ENCODE results near the gene PKHD1.
A peak's percentile ranks its signal among the peaks of the same experiment; 100 is the strongest.

Gene PKHD1

GRCh38 chr6:51775942-51776860 is 311.2 kb downstream of the PKHD1 start:
- TF ChIP-seq, protein P1, sequence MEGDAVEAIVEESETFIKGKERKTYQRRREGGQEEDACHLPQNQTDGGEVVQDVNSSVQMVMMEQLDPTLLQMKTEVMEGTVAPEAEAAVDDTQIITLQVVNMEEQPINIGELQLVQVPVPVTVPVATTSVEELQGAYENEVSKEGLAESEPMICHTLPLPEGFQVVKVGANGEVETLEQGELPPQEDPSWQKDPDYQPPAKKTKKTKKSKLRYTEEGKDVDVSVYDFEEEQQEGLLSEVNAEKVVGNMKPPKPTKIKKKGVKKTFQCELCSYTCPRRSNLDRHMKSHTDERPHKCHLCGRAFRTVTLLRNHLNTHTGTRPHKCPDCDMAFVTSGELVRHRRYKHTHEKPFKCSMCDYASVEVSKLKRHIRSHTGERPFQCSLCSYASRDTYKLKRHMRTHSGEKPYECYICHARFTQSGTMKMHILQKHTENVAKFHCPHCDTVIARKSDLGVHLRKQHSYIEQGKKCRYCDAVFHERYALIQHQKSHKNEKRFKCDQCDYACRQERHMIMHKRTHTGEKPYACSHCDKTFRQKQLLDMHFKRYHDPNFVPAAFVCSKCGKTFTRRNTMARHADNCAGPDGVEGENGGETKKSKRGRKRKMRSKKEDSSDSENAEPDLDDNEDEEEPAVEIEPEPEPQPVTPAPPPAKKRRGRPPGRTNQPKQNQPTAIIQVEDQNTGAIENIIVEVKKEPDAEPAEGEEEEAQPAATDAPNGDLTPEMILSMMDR (IDR thresholded peaks at IDR 0.05), result no peak

DNA sequence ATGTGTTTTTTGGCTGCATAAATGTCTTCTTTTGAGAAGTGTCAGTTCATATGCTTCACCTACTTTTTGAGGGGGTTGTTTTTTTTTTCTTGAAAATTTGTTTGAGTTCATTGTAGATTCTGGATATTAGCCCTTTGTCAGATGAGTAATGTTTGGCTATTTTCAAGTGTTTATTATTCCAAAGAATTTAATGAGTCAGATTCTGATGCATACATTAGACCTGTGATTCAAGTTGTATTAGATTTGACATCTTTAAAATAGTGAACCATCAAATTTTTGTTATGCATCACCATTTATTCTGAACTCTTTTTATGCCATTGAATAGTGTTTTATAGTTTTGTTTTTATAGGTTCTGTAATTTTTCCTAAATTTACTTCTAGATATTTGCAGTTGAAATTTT is 319.3 kb downstream of the PKHD1 start:
- TF ChIP-seq, protein P1 (IDR thresholded peaks at IDR 0.05), result no peak

DNA sequence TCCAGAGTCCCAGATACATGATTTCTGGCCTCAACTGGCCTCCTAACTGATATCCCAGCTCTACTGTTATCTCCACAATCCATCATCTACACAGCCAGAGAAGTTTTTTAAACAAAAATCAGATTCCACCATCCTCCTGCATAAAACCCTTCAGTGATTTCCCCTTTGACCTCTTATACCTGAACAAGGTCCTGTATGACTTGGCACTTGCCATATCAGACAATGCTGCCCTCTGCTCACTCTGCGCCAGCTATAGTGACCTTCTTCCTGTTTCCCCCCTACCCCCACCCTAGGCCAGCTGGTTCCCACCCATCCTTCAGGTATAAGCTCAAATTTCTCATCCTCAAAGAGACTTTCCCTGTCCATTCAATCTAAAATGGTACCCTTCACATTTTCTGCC is 322.2 kb downstream of the PKHD1 start:
- TF ChIP-seq, protein P1 (IDR thresholded peaks at IDR 0.05), result no peak

- TF ChIP-seq, protein P1 (IDR thresholded peaks at IDR 0.05), result peak; percentile 51
Observed at GRCh38 chr6:51753635-51754034, 333.8 kb downstream of the PKHD1 start.

- TF ChIP-seq, protein P1 (IDR thresholded peaks at IDR 0.05), result no peak
Observed at GRCh38 chr6:51743999-51744398, 343.4 kb downstream of the PKHD1 start.

DNA sequence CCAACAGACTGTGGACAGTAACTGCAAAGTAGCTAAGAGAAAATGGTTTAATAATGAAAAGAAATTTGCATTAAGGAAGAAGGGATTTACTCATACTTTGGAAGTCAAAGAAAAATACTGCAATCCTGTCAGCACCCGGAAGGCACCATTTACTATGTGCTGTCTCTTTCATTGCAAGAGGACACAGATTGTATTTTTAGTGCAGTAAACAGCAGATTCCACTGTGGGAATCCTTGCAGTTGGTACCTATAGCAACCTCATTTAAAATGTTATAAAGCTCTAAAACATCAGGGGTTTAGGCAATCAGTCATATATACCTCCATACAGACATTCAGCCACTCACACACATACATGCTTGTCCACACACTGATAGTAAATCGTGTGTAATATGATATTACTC is 346.8 kb downstream of the PKHD1 start:
- TF ChIP-seq, protein P1 (IDR thresholded peaks at IDR 0.05), result no peak

GRCh38 chr6:51738614-51739013 is 348.8 kb downstream of the PKHD1 start:
- TF ChIP-seq, protein P1 (IDR thresholded peaks at IDR 0.05), result no peak

Data from LNCAP (cell line).